Duodenal mucosa (tissue), 2 donors: ENCODE data around the gene GPR183.

ENCODE experiments used
- H3K27ac ChIP-seq: one replicate; pipeline ENCODE4 v1.7.0; 2013; ENCODE audit warnings: low read depth, low read length
- H3K27me3 ChIP-seq, 2 donors: one replicate each; pipeline ENCODE4 v1.7.0; 2013; ENCODE audit warnings: low read length in 2 of 2, control low read depth in 1 of 2; ENCODE audit not compliant: insufficient read depth in 2 of 2, control insufficient read depth in 1 of 2
- H3K36me3 ChIP-seq, 2 donors: one replicate each; pipeline ENCODE4 v1.7.0; 2013; ENCODE audit warnings: low read length in 2 of 2, control low read depth in 1 of 2; ENCODE audit not compliant: insufficient read depth in 2 of 2, control insufficient read depth in 1 of 2
- H3K4me1 ChIP-seq, 2 donors: one replicate each; pipeline ENCODE4 v1.7.0; 2013; ENCODE audit warnings: low read length in 2 of 2, control low read depth in 1 of 2; ENCODE audit not compliant: insufficient read depth in 2 of 2, control insufficient read depth in 1 of 2
- H3K4me3 ChIP-seq, 2 donors: one replicate each; pipeline ENCODE4 v1.7.0; 2013; ENCODE audit warnings: low read length in 2 of 2, low read depth in 1 of 2
- H3K9ac ChIP-seq, 2 donors: one replicate each; pipeline ENCODE4 v1.7.0; 2013; ENCODE audit warnings: low read length in 2 of 2, low read depth in 1 of 2
- H3K9me3 ChIP-seq, 2 donors: one replicate each; pipeline ENCODE4 v1.7.0; 2013; ENCODE audit warnings: low read length in 2 of 2, control low read depth in 1 of 2; ENCODE audit not compliant: control insufficient read depth in 1 of 2

The GPR183 gene

GRCh38 chr13:99327126-99327525 lies 19.9 kb upstream of the GPR183 start:
- Histone ChIP-seq H3K4me3 (no peak overlapping the region), H3K9ac (no peak overlapping the region), H3K27ac (no peak overlapping the region), H3K4me1 (peaks cover 12 to 13% of the 10 kb centered on the region in 2 donors), H3K27me3 (no peaks in the 10 kb centered on the region), H3K9me3 (no peaks in the 10 kb centered on the region), H3K36me3 (peaks cover 7 to 31% of the 10 kb centered on the region in 2 donors)

GRCh38 chr13:99326012-99326411 lies 18.8 kb upstream of the GPR183 start:
- Histone ChIP-seq H3K27me3 (no peaks in the 10 kb centered on the region), H3K36me3 (peaks cover 7 to 32% of the 10 kb centered on the region in 2 donors), H3K27ac (no peak overlapping the region), H3K9me3 (no peaks in the 10 kb centered on the region), H3K4me3 (no peak overlapping the region), H3K4me1 (peaks cover 12 to 13% of the 10 kb centered on the region in 2 donors), H3K9ac (no peak overlapping the region)

GRCh38 chr13:99323488-99323887 lies 16.3 kb upstream of the GPR183 start:
- H3K27ac ChIP-seq, result no peak overlapping the region
- peaks cover 12 to 13% of the 10 kb centered on the region in 2 donors for H3K4me1 ChIP-seq

GRCh38 chr13:99322297-99323103 lies 15.3 kb upstream of the GPR183 start:
- no peaks in the 10 kb centered on the region for H3K9me3 ChIP-seq
- H3K4me1 ChIP-seq, result peaks cover 12 to 13% of the 10 kb centered on the region in 2 donors
- H3K9ac ChIP-seq, result no peak overlapping the region
- no peak overlapping the region for H3K27ac ChIP-seq
- no peak overlapping the region for H3K4me3 ChIP-seq
- H3K36me3 ChIP-seq, result peaks cover 0 to 17% of the 10 kb centered on the region in 2 donors
- H3K27me3 ChIP-seq, result no peaks in the 10 kb centered on the region

More at GRCh38 chr13:99323488-99323887, 16.3 kb upstream of the GPR183 start:
- Histone ChIP-seq H3K36me3 (peaks cover 0 to 22% of the 10 kb centered on the region in 2 donors), H3K4me3 (no peak overlapping the region), H3K9ac (no peak overlapping the region), H3K9me3 (no peaks in the 10 kb centered on the region), H3K27me3 (no peaks in the 10 kb centered on the region)

- Histone ChIP-seq H3K27ac (no peak overlapping the region), H3K4me1 (peaks cover 12 to 13% of the 10 kb centered on the region in 2 donors), H3K27me3 (no peaks in the 10 kb centered on the region), H3K9ac (no peak overlapping the region), H3K36me3 (peaks cover 4 to 17% of the 10 kb centered on the region in 2 donors), H3K4me3 (no peak overlapping the region), H3K9me3 (no peaks in the 10 kb centered on the region)
Measured at GRCh38 chr13:99321709-99322108, 14.5 kb upstream of the GPR183 start.

- Histone ChIP-seq H3K27ac (no peak overlapping the region), H3K4me3 (no peak overlapping the region), H3K4me1 (peaks cover 12 to 13% of the 10 kb centered on the region in 2 donors), H3K36me3 (peaks cover 4 to 17% of the 10 kb centered on the region in 2 donors), H3K9ac (no peak overlapping the region), H3K27me3 (no peaks in the 10 kb centered on the region), H3K9me3 (no peaks in the 10 kb centered on the region)
Measured at GRCh38 chr13:99320693-99321481, 13.7 kb upstream of the GPR183 start.

- Histone ChIP-seq H3K4me1 (peaks cover 6 to 14% of the 10 kb centered on the region in 2 donors), H3K9me3 (no peaks in the 10 kb centered on the region), H3K4me3 (no peak overlapping the region), H3K27me3 (no peaks in the 10 kb centered on the region), H3K36me3 (peaks cover 2 to 10% of the 10 kb centered on the region in 2 donors), H3K9ac (no peak overlapping the region), H3K27ac (no peak overlapping the region)
Measured at GRCh38 chr13:99316657-99317256, 9.6 kb upstream of the GPR183 start.

- Histone ChIP-seq H3K9me3 (no peaks in the 10 kb centered on the region), H3K27ac (no peak overlapping the region)
Measured at GRCh38 chr13:99316224-99316623, 9.0 kb upstream of the GPR183 start.

GRCh38 chr13:99315186-99315585 lies 8.0 kb upstream of the GPR183 start:
- Histone ChIP-seq H3K9ac (no peak overlapping the region), H3K27ac (no peak overlapping the region), H3K4me1 (peaks cover 8 to 14% of the 10 kb centered on the region in 2 donors), H3K4me3 (no peak overlapping the region), H3K9me3 (no peaks in the 10 kb centered on the region), H3K36me3 (peaks cover 2 to 10% of the 10 kb centered on the region in 2 donors), H3K27me3 (no peaks in the 10 kb centered on the region)

More at GRCh38 chr13:99316224-99316623, 9.0 kb upstream of the GPR183 start:
- no peak overlapping the region for H3K9ac ChIP-seq
- H3K4me3 ChIP-seq, result no peak overlapping the region
- peaks cover 2 to 10% of the 10 kb centered on the region in 2 donors for H3K36me3 ChIP-seq
- H3K27me3 ChIP-seq, result no peaks in the 10 kb centered on the region
- H3K4me1 ChIP-seq, result peaks cover 8 to 14% of the 10 kb centered on the region in 2 donors
